ENCODE results near the gene NECTIN2.

NECTIN2 gene

DNA sequence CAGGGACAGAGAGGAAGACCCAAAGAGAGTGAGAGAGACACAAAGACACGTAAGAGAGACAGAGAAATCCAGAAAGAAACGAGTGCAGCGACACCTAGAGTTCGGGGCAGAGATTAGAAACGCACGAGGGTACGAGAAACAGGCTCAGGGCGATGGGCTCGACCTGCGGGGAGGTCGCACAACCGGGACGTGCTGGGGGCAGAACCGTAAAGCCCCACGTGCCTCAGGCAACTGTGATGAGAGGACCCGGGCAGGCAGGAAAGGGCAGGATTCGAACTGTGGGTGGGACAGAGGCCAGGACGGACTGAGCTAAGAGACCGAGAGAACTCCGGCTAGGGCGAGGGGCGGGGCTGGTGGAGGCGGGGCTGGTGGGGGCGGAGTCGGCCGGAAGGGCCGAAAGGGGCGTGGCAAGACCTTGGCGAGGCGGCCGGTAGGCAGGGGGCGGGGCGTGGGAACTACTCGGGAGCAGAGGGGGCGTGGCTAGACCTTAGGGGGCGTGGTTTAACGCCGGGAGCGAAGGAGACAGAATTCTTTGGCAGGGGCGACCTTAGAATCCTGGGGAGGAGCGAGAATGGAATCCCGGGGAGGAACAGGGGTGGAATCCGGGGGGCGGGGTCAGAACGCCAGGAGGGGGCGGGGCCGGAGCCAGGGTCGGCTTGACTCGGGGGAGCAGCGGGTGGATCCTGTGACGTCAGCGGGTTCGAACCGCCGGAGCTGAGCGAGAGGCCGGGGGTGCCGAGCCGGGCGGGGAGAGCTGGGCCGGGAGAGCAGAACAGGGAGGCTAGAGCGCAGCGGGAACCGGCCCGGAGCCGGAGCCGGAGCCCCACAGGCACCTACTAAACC lies at the start of gene NECTIN2:
NECTIN2 (plus strand) TSS at position 686 of the 843 bp plus-strand sequence. CDS start 229 bp downstream, outside the sequence.
- in situ Hi-C loops (cut with HindIII; ENCODE audit: low sequenced_read_pairs): no loop called here

DNA sequence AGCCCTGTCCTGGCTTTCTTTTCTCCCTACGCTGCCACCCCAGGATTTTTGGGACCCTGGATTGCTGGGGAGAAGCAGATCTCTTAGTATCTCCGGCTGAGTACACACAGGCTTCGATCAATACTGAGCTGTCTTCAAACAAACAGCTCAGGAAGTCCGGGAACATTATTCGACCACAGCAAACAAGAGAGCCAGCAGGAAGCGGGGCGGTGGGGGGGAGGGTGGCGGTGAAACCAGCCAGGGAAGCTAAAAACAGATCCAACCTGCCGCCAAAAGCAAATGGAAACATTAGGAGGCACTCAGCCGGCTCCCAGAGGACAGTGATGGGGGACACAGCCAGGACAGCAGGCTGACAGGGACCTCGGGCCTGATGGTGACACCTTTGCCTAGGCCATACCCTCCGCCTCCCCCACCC lies 49.4 kb upstream of the NECTIN2 start:
- in situ Hi-C loops (cut with HindIII; ENCODE audit: low sequenced_read_pairs): loop anchor here (5.0 kb wide), 1 partner anchor 41 kb away; no protein-coding TSS in a partner anchor

DNA sequence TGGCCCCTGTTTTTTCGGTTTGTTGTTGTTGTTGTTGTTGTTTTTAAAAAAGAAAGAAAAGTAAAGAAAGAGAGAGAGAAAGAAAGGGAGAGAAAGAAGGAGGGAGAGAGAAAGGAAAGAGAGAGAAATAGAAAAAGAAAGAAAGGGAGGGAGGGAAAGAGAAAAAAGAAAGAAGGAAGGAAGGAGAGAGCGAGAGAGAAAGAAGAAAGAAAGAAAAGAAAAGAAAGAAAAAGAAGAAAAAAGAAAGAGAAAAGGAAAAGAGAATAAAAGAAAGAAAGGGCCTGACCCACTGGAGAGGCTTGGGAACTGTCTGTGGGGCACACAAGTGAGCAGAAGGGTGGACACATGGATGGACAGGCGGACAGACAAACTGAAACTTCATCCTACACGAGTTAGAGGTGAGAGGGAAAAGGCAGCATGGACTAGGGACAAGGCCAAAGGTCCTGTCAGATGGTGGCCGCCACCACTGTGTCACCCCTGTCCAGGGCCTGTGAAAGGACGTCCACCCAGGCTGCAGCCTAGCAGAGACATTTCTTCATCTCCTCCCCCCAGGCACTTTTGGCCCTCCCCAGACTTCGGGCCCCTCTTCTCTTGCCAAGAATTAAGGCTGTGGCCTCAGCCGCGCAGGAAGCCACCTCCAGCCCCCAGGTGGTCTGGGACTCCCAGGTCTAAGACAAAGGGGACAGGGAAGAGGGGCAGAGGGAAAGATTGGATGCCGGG lies 46.3 kb upstream of the NECTIN2 start:
- in situ Hi-C loops (cut with HindIII; ENCODE audit: low sequenced_read_pairs): loop anchor here (5.0 to 10.0 kb wide), 3 partner anchors 38 to 155 kb away; partner anchors contain the start of gene CLPTM1

DNA sequence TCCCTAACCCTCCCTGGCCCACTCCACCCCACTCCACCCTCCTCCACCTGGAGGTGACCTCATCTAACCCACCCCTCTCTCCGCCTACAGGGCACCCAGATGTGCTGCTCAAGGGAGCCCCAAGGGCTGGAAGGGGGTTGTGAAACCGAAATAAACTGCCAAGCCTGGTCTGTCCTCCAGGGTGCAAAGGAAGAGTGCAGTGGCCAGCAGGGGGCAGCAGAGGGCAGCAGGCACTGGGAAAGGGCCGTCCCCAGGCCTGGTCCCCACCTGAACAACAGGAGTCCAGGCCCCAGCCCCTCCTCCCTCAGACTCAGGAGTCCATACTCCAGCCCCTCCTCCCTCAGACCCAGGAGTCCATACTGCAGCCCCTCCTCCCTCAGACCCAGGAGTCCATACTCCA lies 45.6 kb upstream of the NECTIN2 start:
- in situ Hi-C loops (cut with HindIII; ENCODE audit: low sequenced_read_pairs): loop anchor here (10.0 kb wide), 2 partner anchors 76 to 154 kb away; partner anchors contain the start of gene CLPTM1

DNA sequence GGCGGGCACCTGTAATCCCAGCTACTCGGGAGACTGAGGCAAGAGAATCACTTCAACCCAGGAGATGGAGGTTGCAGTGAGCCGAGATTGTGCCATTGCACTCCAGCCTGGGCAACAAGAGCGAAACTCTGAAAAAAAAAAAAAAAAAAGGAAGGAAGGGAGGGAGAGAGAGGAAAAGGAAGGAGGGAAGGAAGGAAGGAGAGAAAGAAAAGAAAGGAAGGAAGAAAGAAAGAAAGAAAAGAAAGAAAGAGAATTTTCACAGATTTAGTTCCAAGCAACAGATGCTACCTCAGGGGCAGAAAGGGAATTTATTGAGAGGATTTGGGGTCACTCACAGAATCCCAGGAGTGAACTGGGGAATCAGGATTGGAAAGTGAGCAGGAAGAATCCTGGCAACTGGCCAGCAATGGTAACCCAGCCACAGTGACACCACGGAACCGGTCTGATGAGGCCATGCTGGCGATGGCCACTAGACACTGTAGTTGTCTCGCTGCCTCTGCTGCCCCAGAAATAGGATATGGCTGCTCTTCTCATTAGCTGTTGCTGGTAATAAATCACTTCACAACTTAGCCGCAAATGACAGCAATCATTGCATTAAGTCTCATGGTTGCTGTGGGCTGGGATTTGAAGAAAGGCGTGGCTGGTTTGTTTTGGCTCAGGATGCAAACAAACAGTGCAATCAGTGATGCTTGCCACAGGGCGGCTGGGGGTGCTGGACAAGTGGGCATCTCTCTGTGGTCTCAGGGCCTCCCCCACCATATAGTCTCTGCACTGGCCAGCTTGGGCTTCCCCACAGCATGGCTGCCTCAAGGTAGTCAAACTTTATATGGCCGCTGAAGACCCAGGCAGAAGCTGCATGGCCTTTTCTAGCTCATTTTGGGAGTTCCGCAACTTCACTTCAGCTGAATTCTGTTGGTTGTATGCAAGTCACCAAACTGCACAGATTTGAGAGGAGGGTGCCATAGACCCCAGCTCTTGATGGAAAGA lies 42.4 kb upstream of the NECTIN2 start:
- in situ Hi-C loops (cut with HindIII; ENCODE audit: low sequenced_read_pairs): loop anchor here (10.0 kb wide), 2 partner anchors 79 to 151 kb away; partner anchors contain the start of gene CLPTM1

DNA sequence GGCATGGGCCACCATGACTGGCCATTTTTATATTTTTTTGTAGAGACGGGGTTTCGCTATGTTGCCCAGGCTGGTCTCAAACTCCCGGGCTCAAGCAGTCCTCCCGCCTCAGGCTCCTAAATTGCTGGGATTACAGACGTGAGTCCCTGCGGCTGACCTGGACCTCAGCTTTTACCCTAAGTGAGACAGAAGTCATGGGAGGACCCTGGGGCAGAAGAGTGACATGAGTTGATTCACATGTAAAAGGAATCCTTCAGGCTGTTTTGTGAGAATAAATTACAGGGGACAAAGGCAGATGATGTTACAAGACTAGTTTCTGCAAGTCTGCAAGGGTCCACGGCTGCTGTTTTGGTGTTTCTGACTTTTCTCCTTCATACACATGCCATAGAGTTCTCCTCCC lies 39.8 kb upstream of the NECTIN2 start:
- in situ Hi-C loops (cut with HindIII; ENCODE audit: low sequenced_read_pairs): loop anchor here (10.0 kb wide), 2 partner anchors 81 to 149 kb away; partner anchors contain the start of gene CLPTM1

DNA sequence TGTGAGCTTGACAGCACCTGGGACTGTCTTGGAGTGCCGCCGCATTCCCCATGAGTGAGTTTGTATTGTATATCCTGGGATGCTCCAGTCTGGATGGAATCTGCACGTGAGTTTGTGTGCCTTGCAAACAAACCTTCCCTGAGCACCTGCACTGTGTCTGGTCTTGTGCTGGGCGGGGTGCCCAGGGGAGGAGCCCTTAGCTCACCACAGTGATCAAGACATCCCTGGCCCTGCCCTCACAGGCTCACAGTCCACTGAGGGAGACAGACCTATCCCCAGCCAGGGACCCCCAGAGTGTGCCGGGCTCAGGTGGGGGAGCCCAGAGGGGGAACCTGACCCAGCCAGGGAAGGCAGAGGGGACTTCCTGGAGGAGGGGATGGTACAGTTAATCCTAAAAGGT lies 38.9 kb upstream of the NECTIN2 start:
- in situ Hi-C loops (cut with HindIII; ENCODE audit: low sequenced_read_pairs): loop anchor here (10.0 kb wide), 2 partner anchors 82 to 148 kb away; partner anchors contain the start of gene CLPTM1

DNA sequence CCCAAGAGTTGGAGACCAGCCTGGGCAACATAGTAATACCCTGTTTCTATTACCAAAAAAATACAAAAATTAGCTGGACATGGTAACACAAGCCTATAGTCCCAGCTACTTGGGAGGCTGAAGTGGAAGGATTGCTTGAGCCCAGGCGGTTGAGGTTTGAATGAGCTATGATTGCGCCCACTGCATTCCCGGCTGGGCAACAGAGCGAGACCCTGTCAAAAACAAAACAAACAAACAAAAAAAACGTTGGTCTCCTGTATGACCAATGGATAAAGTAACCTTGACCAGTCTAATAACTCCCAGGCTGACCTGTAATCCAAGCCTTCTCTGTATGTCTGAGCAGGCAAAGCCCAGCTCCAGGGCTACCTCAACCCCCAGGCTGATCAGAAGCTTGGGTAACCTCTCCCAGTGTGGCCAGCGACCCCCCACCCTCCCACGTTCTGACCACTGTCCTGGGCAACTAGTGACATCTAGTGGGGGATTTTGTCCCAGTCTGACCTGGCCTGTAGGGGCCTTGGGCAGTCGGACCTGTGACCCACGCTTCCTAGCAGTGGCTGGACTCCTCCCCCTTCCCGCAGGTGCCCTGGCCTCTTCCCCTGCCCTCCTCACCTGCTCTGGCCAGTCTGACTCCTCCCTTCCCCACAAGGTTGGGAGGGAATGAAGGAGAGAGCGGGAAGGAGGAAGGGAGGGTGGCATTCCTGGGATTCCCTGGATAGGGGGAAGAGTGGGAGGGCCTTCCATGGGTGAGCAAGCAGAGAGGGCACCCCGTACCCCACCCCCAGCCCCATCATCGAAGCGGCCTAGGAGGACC lies 38.2 kb upstream of the NECTIN2 start:
- in situ Hi-C loops (cut with HindIII; ENCODE audit: low sequenced_read_pairs): loop anchor here (10.0 kb wide), 2 partner anchors 83 to 147 kb away; partner anchors contain the start of gene CLPTM1

DNA sequence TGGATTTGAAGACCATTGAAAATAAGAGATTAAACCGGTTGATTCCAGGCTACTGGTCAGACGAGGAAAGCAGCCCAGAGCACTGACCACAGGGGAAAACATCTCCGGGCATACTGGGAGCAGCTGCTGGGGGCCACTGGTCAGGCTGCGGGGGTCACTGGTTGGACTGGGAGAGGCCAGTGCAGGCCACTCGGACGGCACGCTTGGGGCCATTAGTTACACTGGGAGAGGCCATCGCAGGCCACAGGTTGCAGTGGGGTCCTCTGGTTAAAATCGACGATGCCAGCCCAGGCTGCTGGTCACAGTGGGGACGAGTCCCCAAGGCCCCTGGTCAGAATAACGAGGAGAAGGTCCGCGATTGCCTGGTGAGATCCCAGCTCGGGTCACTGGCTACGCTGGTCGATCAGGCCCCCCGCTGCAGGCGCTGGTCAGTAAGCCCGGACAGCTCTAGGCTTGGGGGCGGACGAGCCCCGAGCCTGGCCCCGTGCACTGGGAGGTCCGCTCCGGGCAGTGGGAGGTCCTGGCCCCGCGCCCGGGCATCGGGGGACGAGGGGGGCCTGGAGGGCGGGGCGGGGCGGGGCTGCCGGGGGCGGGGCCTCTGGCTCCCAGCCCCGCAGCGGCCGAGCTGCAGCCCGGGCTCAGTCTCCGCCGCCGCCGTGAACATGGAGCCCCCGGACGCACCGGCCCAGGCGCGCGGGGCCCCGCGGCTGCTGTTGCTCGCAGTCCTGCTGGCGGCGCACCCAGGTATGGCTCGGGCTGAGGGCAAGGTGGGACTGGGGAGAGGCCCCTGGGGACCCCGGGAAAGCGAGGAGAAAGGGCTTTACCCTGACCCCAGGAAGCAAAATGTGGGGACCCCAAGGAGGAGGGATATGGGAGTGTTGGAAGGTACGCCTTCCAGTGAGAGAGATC lies 37.4 kb upstream of the NECTIN2 start, which contains the start of gene BCAM:
BCAM (plus strand) TSS at position 641 of the 909 bp plus-strand sequence; CDS start at position 663, 22 bp downstream.
- in situ Hi-C loops (cut with HindIII; ENCODE audit: low sequenced_read_pairs): loop anchor here (10.0 kb wide), 2 partner anchors 84 to 146 kb away; partner anchors contain the start of gene CLPTM1

DNA sequence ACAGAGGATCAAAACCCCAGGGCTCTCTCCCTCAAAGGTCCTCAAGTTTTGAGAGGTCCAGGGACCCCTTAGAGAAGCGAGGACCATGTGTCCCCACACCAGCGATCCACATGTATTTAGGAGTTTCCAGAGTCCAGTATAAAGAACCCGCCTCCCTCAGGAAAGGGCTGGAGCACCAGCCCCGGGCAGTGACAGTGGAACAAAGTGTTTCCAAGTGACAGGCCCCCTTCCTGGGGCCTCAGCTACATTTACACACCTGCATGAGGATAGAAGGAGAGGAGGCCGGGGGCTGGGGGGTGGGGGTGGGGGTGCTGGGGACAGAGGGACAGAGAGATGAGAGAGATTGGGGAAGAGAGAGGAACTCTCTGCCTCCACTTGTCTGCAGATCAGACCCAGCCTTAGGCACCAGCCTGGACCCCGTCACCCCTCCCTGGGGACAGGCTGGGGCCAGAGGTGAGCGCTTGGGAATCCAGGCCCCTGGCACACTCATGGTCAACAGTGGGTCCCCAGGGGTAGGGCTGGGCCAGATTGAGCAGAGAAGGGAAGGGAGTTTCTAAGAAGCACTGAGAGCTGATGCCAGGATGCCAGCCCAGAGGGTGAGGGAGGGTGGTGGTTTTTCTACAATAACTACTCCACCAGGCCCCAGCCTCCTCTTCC lies 36.4 kb upstream of the NECTIN2 start:
- in situ Hi-C loops (cut with HindIII; ENCODE audit: low sequenced_read_pairs): loop anchor here (10.0 kb wide), 2 partner anchors 85 to 145 kb away; partner anchors contain the start of gene CLPTM1

DNA sequence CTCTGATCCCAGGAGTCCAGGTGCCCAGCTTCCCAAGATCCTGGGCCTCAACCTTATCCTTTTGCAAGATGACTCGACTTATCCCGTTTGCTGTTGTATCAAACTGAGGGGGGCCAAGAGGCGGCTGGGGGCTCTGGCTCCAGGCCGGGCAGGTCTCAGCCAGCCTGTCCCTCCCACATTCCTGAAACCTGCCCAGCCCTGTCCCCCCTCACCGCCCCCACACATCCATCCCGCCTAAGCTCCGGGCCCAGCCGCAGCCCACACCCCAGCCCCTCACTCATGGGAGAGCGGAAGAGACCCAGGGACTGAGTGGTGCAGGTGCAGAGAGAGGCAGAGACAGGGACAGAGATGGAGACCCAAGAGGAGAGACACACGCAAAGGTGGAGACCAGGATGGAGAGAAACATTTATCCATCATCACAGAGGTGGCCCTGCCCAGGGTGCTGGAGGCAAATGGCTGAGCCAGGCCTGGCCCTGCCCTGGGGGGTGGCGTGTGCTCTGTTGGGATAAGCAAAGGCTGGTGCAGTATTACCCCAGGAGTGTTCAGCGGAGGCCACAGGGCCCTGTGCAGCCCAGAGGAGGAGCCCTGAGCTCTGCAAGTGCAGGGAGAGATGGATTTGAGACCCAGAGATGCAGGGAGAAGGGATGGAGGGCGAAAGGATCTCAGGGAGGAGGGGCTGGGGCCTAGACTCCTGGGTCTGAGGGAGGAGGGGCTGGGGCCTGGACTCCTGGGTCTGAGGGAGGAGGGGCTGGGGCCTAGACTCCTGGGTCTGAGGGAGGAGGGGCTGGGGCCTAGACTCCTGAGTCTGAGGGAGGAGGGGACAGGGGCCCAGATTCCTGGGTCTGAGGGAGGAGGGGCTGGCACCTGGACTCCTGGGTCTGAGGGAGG lies 35.6 kb upstream of the NECTIN2 start:
- in situ Hi-C loops (cut with HindIII; ENCODE audit: low sequenced_read_pairs): no loop called here

DNA sequence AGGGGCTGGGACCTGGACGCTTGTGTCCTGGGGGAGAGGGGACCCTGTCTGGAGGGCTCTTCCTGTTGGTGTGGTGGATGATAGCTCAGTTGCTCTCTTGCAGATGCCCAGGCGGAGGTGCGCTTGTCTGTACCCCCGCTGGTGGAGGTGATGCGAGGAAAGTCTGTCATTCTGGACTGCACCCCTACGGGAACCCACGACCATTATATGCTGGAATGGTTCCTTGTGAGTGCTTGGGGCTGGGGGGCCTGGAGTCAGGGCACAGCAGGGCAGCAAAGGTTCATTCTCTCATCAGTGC lies 35.0 kb upstream of the NECTIN2 start:
- in situ Hi-C loops (cut with HindIII; ENCODE audit: low sequenced_read_pairs): no loop called here

DNA sequence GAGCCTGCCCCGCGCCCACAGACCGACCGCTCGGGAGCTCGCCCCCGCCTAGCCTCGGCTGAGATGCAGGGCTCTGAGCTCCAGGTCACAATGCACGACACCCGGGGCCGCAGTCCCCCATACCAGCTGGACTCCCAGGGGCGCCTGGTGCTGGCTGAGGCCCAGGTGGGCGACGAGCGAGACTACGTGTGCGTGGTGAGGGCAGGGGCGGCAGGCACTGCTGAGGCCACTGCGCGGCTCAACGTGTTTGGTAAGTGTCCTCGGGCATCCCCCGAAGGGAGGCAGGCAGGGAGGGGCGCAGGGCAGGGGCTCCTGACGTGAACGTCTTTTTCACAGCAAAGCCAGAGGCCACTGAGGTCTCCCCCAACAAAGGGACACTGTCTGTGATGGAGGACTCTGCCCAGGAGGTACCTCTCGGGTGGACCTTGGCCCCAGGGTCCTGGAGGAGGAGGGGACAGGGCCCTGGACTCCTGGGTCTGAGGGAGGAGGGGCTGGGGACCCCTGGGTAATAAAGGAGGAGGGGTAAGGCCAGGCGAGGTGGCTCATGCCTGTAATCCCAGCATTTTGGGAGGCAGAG lies 33.9 kb upstream of the NECTIN2 start:
- in situ Hi-C loops (cut with HindIII; ENCODE audit: low sequenced_read_pairs): no loop called here

DNA sequence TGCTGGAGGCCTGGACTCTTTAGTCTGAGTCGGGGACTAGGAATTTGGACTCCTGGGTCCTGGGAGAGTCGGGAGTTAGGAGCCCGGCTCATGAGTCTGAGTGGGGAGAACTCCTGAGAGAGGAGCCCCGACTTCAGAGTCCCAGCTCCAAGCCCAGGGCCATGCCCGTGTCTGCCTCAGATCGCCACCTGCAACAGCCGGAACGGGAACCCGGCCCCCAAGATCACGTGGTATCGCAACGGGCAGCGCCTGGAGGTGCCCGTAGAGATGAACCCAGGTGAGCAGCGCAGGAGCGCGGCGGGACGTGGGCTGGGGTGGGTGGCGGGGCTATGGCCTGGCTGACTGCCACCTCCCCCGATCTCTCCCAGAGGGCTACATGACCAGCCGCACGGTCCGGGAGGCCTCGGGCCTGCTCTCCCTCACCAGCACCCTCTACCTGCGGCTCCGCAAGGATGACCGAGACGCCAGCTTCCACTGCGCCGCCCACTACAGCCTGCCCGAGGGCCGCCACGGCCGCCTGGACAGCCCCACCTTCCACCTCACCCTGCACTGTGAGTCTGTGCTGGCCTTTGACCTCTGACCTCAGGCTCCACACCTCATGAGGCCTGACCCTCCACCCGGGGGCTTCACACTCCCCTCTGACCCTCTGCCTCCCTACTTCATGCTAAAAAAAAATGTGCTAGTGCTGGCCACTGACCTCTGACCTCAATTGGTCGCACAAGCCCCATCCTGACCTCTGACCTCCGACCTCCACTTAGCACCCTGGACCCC lies 32.8 kb upstream of the NECTIN2 start:
- in situ Hi-C loops (cut with HindIII; ENCODE audit: low sequenced_read_pairs): no loop called here

DNA sequence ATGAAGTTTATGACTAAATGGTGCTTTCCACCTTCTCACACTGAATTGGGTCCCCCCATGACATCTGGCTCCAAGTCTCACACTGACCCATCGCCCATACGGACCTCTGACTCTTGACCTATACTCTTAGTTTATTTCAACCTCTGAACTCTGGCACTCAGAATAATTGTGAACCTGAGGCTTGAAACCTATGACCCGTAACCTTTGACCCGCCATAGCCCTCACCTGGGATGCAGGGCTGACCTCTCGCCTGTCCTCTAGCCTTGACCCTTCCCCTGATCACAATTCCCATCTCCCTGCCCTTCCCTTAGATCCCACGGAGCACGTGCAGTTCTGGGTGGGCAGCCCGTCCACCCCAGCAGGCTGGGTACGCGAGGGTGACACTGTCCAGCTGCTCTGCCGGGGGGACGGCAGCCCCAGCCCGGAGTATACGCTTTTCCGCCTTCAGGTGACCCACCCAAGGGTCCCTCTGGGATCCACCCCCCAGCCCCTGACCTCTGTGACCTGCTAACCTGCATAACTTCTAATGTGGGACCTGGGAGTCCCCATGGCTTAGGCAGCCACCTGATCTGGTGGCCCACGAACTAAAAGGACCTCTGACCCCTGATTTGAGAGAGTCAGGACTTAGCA lies 32.1 kb upstream of the NECTIN2 start:
- in situ Hi-C loops (cut with HindIII; ENCODE audit: low sequenced_read_pairs): no loop called here
